Keratinocyte (primary cell): Measurements from ENCODE around the gene EPHB2.

Source experiments
- CTCF ChIP-seq, 3 experiments: IDR thresholded peaks in 1 of 3; conservative IDR thresholded peaks in 1 of 3; optimal IDR thresholded peaks in 1 of 3; 2 replicates in 2 of 3; 3 replicates in 1 of 3; pipeline versions ENCODE3 to v1.5.1; 2011; ENCODE audit warnings: low read length in 3 of 3, mild to moderate bottlenecking in 3 of 3, moderate library complexity in 2 of 3, control low read depth in 1 of 3, inconsistent platforms in 1 of 3; ENCODE audit not compliant: insufficient read depth in 2 of 3; ENCODE audit errors: extremely low read depth in 1 of 3
- EZH2 ChIP-seq: IDR thresholded peaks from one replicate; pipeline ENCODE4 v1.6.1; 2012; ENCODE audit warnings: inconsistent platforms, mild to moderate bottlenecking, low read length, moderate library complexity

- no peak for TF ChIP-seq CTCF (optimal IDR thresholded peaks at IDR 0.05 in 1 of 3, IDR thresholded peaks at IDR 0.05 in 1 of 3, conservative IDR thresholded peaks at IDR 0.05 in 1 of 3; ENCODE audit: extremely low read depth in 1 of 3, insufficient read depth in 2 of 3, low read length in 3 of 3)
- TF ChIP-seq EZH2 = no peak
These were observed 128.3 kb downstream of the EPHB2 start for GRCh38 chr1:22838965-22839364.
